ENCODE data around the gene ALKBH3.

Gene ALKBH3

GRCh38 chr11:43968719-43969118 lies 88.1 kb downstream of the ALKBH3 start:
- DNase-seq, result no peak

- DNase-seq, result no peak
Observed at GRCh38 chr11:43969543-43969942, 88.9 kb downstream of the ALKBH3 start.

Data from NCI-H446 treated with DMSO at 0.1 percent for 48 hours (cell line).